HG02642 (cell line): ENCODE data around the gene ZNF775.

ENCODE experiments used
- ATAC-seq: cut with Tn5 transposase; IDR thresholded peaks from one replicate; pipeline ENCODE4 v1.9.1; 2021; ENCODE audit warnings: mild to moderate bottlenecking; ENCODE audit not compliant: unreplicated experiment, poor library complexity

Gene ZNF775

GRCh38 chr7:150399421-150400007 lies 20.4 kb downstream of the ZNF775 start:
- no peak for ATAC-seq

- no peak for ATAC-seq
Measured at GRCh38 chr7:150400008-150400787, 21.1 kb downstream of the ZNF775 start.

- ATAC-seq, result no peak
Measured at GRCh38 chr7:150400788-150401423, 21.8 kb downstream of the ZNF775 start.

- ATAC-seq, result no peak
Measured at GRCh38 chr7:150401424-150401790, 22.3 kb downstream of the ZNF775 start.

- ATAC-seq, result no peak
Measured at GRCh38 chr7:150401861-150402631, 22.9 kb downstream of the ZNF775 start.

- no peak for ATAC-seq
Measured at GRCh38 chr7:150402671-150403321, 23.7 kb downstream of the ZNF775 start.

- ATAC-seq, result no peak
Measured at GRCh38 chr7:150403376-150404171, 24.4 kb downstream of the ZNF775 start.

- ATAC-seq, result no peak
Measured at GRCh38 chr7:150404172-150404804, 25.2 kb downstream of the ZNF775 start.

- peak; percentile 61 for ATAC-seq
Measured at GRCh38 chr7:150404805-150405583, 25.9 kb downstream of the ZNF775 start.

- ATAC-seq, result no peak
Measured at GRCh38 chr7:150405584-150406311, 26.6 kb downstream of the ZNF775 start.

- ATAC-seq, result no peak
Measured at GRCh38 chr7:150406312-150406566, 27.1 kb downstream of the ZNF775 start.

- peak; percentile 61 for ATAC-seq
Measured at GRCh38 chr7:150406567-150407421, 27.7 kb downstream of the ZNF775 start.

GRCh38 chr7:150407588-150408392 lies 28.7 kb downstream of the ZNF775 start:
- ATAC-seq, result no peak

GRCh38 chr7:150408393-150409299 lies 29.5 kb downstream of the ZNF775 start:
- ATAC-seq, result no peak

- ATAC-seq, result no peak
Measured at GRCh38 chr7:150409300-150410030, 30.3 kb downstream of the ZNF775 start.
